ENCODE data around the gene GATD1.
A peak's percentile ranks its signal among the peaks of the same experiment; 100 is the strongest.

Gene GATD1

GRCh38 chr11:802018-802617 lies 24.8 kb upstream of the GATD1 start:
- Histone ChIP-seq H3K27ac (no peak overlapping the region), H3K27me3 (replicated peaks) (no peaks in the 10 kb centered on the region), H3K4me3 (ENCODE audit: low read depth, low read length) (no peak overlapping the region), H3K36me3 (replicated peaks) (peaks cover 13% of the 10 kb centered on the region)
- in situ Hi-C loops (cut with HindIII; ENCODE audit: low pct_ligation_motif_present, low sequenced_read_pairs) = no loop called here
- TF ChIP-seq, protein P1, sequence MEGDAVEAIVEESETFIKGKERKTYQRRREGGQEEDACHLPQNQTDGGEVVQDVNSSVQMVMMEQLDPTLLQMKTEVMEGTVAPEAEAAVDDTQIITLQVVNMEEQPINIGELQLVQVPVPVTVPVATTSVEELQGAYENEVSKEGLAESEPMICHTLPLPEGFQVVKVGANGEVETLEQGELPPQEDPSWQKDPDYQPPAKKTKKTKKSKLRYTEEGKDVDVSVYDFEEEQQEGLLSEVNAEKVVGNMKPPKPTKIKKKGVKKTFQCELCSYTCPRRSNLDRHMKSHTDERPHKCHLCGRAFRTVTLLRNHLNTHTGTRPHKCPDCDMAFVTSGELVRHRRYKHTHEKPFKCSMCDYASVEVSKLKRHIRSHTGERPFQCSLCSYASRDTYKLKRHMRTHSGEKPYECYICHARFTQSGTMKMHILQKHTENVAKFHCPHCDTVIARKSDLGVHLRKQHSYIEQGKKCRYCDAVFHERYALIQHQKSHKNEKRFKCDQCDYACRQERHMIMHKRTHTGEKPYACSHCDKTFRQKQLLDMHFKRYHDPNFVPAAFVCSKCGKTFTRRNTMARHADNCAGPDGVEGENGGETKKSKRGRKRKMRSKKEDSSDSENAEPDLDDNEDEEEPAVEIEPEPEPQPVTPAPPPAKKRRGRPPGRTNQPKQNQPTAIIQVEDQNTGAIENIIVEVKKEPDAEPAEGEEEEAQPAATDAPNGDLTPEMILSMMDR (IDR thresholded peaks at IDR 0.05; ENCODE audit: low read depth, low read length, missing control alignments) = no peak
- no peak for DNase-seq

- no peak overlapping the region for H3K27ac ChIP-seq
- no peaks in the 10 kb centered on the region for H3K27me3 ChIP-seq (replicated peaks)
- in situ Hi-C loops (cut with HindIII; ENCODE audit: low pct_ligation_motif_present, low sequenced_read_pairs) = no loop called here
- H3K36me3 ChIP-seq (replicated peaks) = peaks cover 13% of the 10 kb centered on the region
- no peak for DNase-seq
- no peak overlapping the region for H3K4me3 ChIP-seq (ENCODE audit: low read depth, low read length)
- TF ChIP-seq, protein P1 (IDR thresholded peaks at IDR 0.05; ENCODE audit: low read depth, low read length, missing control alignments) = no peak
Observed at GRCh38 chr11:801097-801780, 24.0 kb upstream of the GATD1 start.

GRCh38 chr11:800473-800872 lies 23.2 kb upstream of the GATD1 start:
- Histone ChIP-seq H3K27ac (no peak overlapping the region), H3K36me3 (replicated peaks) (peaks cover 13% of the 10 kb centered on the region), H3K4me3 (ENCODE audit: low read depth, low read length) (no peak overlapping the region), H3K27me3 (replicated peaks) (no peaks in the 10 kb centered on the region)
- no peak for DNase-seq
- TF ChIP-seq, protein P1 (IDR thresholded peaks at IDR 0.05; ENCODE audit: low read depth, low read length, missing control alignments) = no peak
- in situ Hi-C loops (cut with HindIII; ENCODE audit: low pct_ligation_motif_present, low sequenced_read_pairs) = no loop called here

- no peak overlapping the region for H3K27ac ChIP-seq
- TF ChIP-seq, protein P1 (IDR thresholded peaks at IDR 0.05; ENCODE audit: low read depth, low read length, missing control alignments) = no peak
- peaks cover 13% of the 10 kb centered on the region for H3K36me3 ChIP-seq (replicated peaks)
- in situ Hi-C loops (cut with HindIII; ENCODE audit: low pct_ligation_motif_present, low sequenced_read_pairs) = no loop called here
- no peak for DNase-seq
- H3K4me3 ChIP-seq (ENCODE audit: low read depth, low read length) = no peak overlapping the region
- no peaks in the 10 kb centered on the region for H3K27me3 ChIP-seq (replicated peaks)
Observed at GRCh38 chr11:799641-800316, 22.5 kb upstream of the GATD1 start.

- in situ Hi-C loops (cut with HindIII; ENCODE audit: low pct_ligation_motif_present, low sequenced_read_pairs) = no loop called here
- peak within 1 kb of the TSS; percentile 79 for H3K27ac ChIP-seq
- TF ChIP-seq, protein P1 (IDR thresholded peaks at IDR 0.05; ENCODE audit: low read depth, low read length, missing control alignments) = peak; percentile 60
- peak; percentile 57 for DNase-seq
- H3K36me3 ChIP-seq (replicated peaks) = peaks cover 20% of the 10 kb centered on the region
- peak within 1 kb of the TSS; percentile 80 for H3K4me3 ChIP-seq (ENCODE audit: low read depth, low read length)
- no peaks in the 10 kb centered on the region for H3K27me3 ChIP-seq (replicated peaks)
Observed at GRCh38 chr11:798093-798713, 20.9 kb upstream of the GATD1 start, which contains the start of gene SLC25A22. TSS of gene SLC25A22 (minus strand) at chr11:798281. CDS start at chr11:795006, 3,275 bp downstream.

Data from brain microvascular endothelial cell (primary cell).